IgD-negative memory B cell (primary cell): ENCODE measurements around the gene SPATA25. TPM values are rescaled to one million over a fixed set of nuclear protein-coding genes. Genes with fewer than 3 reads are reported as not detected.
"Not testable (repeated sequence)": the region's sequence is repeated elsewhere in the genome, so short reads cannot be mapped to it uniquely, and the experiment has no call there.

Experiments
- H3K27ac Mint-ChIP-seq, 3 donors: one replicate each; pipeline ENCODE4 v1.8.0; 2020 to 2022; ENCODE audit warnings: mild to moderate bottlenecking in 3 of 3, mixed read lengths in 3 of 3, moderate library complexity in 1 of 3
- H3K27me3 Mint-ChIP-seq: one replicate; pipeline ENCODE4 v1.8.0; 2021; ENCODE audit warnings: mixed read lengths
- H3K36me3 Mint-ChIP-seq: one replicate; pipeline ENCODE4 v1.8.0; 2020; ENCODE audit warnings: mild to moderate bottlenecking, mixed read lengths
- H3K4me1 Mint-ChIP-seq, 3 donors: one replicate each; pipeline ENCODE4 v1.8.0; 2020 to 2022; ENCODE audit warnings: mixed read lengths in 3 of 3, mild to moderate bottlenecking in 1 of 3
- H3K4me3 Mint-ChIP-seq, 4 donors: one replicate each; pipeline ENCODE4 v1.8.0; 2020 to 2022; ENCODE audit warnings: mild to moderate bottlenecking in 4 of 4, mixed read lengths in 4 of 4, moderate library complexity in 3 of 4
- H3K9me3 Mint-ChIP-seq, 3 donors: one replicate each; pipeline ENCODE4 v1.8.0; 2020 to 2021; ENCODE audit warnings: mixed read lengths in 3 of 3, mild to moderate bottlenecking in 1 of 3
- polyA plus RNA-seq: library from polyadenylated mRNA; unstranded; fragments of 300-500 nt; fragmentation: Illumina TruSeq; gene quantifications from one replicate; pipeline ENCODE4 v1.2.3, GENCODE V29; 2021

The SPATA25 gene
- polyA plus RNA-seq, 1 donor from 2014 or later = not detected

DNA sequence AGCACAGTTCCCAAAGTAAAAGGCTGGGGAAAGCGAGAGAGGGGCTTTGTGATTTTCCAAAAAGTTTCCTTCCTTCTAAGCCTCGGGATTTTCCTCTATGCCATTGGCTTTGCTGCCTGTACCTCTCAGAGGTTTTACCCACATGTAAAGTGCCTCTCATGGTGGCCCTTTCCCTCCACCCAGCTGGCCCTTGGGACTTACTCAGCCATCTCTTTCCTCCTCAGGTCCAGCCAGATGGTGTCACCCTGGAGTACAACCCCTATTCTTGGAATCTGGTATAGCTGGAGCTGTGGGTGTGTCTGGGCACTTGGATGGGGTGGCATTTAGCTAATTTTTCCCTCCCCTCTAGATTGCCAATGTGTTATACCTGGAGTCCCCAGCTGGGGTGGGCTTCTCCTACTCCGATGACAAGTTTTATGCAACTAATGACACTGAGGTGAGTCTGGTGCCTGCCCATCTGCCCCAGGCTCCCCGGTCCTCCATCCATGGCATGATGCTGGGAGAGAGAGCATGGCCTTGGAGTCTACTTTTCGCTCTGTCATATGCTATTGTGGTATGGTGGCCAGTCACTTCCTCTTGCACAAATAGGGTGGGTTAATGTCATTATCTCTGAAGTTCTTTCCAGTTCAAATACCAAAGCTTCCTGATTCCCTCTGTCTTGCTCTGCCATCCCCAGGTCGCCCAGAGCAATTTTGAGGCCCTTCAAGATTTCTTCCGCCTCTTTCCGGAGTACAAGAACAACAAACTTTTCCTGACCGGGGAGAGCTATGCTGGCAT lies 4.8 kb upstream of the SPATA25 start:
- H3K4me3 Mint-ChIP-seq = peak overlapping the region; percentile 93 to 100 (median 99)
- H3K9me3 Mint-ChIP-seq = no peaks in the 10 kb centered on the region
- peaks cover 23 to 27% (median 23%) of the 10 kb centered on the region in 3 donors for H3K4me1 Mint-ChIP-seq
- H3K36me3 Mint-ChIP-seq = peaks cover 2% of the 10 kb centered on the region
- H3K27me3 Mint-ChIP-seq = no peaks in the 10 kb centered on the region
- peak overlapping the region in 2 of 3 donors; percentile 86 to 96 for H3K27ac Mint-ChIP-seq

DNA sequence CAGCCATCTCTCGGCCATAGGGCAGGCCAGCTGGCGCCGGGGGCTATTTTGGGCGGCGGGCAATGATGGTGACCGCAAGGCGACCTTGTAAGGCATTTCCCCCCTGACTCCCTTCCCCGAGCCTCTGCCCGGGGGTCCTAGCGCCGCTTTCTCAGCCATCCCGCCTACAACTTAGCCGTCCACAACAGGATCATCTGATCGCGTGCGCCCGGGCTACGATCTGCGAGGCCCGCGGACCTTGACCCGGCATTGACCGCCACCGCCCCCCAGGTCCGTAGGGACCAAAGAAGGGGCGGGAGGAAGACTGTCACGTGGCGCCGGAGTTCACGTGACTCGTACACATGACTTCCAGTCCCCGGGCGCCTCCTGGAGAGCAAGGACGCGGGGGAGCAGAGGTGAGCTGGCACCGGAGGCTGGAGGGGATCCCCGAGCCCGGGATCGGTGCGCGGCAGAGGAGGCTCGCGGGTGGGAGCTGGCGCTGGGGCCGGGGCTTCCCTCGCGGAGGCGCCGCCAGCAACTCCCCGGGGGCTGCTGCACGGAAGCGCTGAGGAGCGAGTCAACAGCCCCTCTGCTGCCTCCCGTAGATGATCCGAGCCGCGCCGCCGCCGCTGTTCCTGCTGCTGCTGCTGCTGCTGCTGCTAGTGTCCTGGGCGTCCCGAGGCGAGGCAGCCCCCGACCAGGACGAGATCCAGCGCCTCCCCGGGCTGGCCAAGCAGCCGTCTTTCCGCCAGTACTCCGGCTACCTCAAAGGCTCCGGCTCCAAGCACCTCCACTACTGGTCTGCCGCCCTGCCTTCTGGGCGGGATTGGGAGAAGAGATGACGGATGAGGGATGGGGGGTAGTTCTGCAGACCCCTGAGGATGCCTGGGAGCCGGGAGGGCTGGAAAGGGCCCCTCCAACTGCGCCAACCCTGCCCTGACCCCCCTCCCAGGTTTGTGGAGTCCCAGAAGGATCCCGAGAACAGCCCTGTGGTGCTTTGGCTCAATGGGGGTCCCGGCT lies 3.9 kb upstream of the SPATA25 start, which contains the start of the genes CTSA and NEURL2:
Gene CTSA (plus strand): TSS at position 351 of the 999 bp plus-strand sequence. CDS start 234 bp downstream, at position 585.
Gene NEURL2 (minus strand): TSS at position 224 of the 999 bp plus-strand sequence. CDS start 217 bp downstream, at position 7.
- H3K27me3 Mint-ChIP-seq = no peaks in the 10 kb centered on the region
- peak within 1 kb of the TSS; percentile 93 to 100 (median 99) for H3K4me3 Mint-ChIP-seq
- no peaks in the 10 kb centered on the region for H3K9me3 Mint-ChIP-seq
- peaks cover 2% of the 10 kb centered on the region for H3K36me3 Mint-ChIP-seq
- H3K4me1 Mint-ChIP-seq = peaks cover 24 to 27% (median 27%) of the 10 kb centered on the region in 3 donors
- H3K27ac Mint-ChIP-seq = peak within 1 kb of the TSS; percentile 94 to 97 (median 96)

GRCh38 chr20:45890077-45890984 lies 2.9 kb upstream of the SPATA25 start:
- Mint-ChIP-seq H3K36me3 (peaks cover 2% of the 10 kb centered on the region), H3K9me3 (no peaks in the 10 kb centered on the region), H3K4me1 (peaks cover 25 to 27% (median 27%) of the 10 kb centered on the region in 3 donors), H3K27ac (peak overlapping the region; percentile 94 to 97 (median 96)), H3K27me3 (no peaks in the 10 kb centered on the region), H3K4me3 (peak overlapping the region; percentile 93 to 100 (median 99))

GRCh38 chr20:45888681-45889080 lies 1.3 kb upstream of the SPATA25 start:
- Mint-ChIP-seq H3K27me3 (no peaks in the 10 kb centered on the region), H3K4me3 (peak overlapping the region in 1 of 4 donors; percentile 5), H3K36me3 (peaks cover 2% of the 10 kb centered on the region), H3K27ac (peak overlapping the region in 2 of 3 donors; percentile 53 to 67), H3K9me3 (no peaks in the 10 kb centered on the region), H3K4me1 (peaks cover 22 to 27% (median 25%) of the 10 kb centered on the region in 3 donors)

- Mint-ChIP-seq H3K36me3 (peaks cover 2% of the 10 kb centered on the region), H3K4me3 (peak overlapping the region in 1 of 4 donors; percentile 5), H3K9me3 (no peaks in the 10 kb centered on the region), H3K27me3 (no peaks in the 10 kb centered on the region), H3K4me1 (peaks cover 14 to 27% (median 22%) of the 10 kb centered on the region in 3 donors), H3K27ac (no peak overlapping the region)
Observed at GRCh38 chr20:45886590-45887345, 654 bp downstream of the SPATA25 start.

GRCh38 chr20:45883100-45883469 lies 4.3 kb downstream of the SPATA25 start:
- Mint-ChIP-seq H3K27me3 (no peaks in the 10 kb centered on the region), H3K27ac (no peak overlapping the region), H3K4me1 (peaks cover 13 to 27% (median 20%) of the 10 kb centered on the region in 3 donors), H3K4me3 (peak overlapping the region in 2 of 4 donors; percentile 73 to 76), H3K36me3 (no peaks in the 10 kb centered on the region), H3K9me3 (no peaks in the 10 kb centered on the region)

GRCh38 chr20:45882469-45883099 lies 4.8 kb downstream of the SPATA25 start:
- Mint-ChIP-seq H3K4me3 (peak overlapping the region; percentile 67 to 76 (median 73)), H3K36me3 (no peaks in the 10 kb centered on the region)

DNA sequence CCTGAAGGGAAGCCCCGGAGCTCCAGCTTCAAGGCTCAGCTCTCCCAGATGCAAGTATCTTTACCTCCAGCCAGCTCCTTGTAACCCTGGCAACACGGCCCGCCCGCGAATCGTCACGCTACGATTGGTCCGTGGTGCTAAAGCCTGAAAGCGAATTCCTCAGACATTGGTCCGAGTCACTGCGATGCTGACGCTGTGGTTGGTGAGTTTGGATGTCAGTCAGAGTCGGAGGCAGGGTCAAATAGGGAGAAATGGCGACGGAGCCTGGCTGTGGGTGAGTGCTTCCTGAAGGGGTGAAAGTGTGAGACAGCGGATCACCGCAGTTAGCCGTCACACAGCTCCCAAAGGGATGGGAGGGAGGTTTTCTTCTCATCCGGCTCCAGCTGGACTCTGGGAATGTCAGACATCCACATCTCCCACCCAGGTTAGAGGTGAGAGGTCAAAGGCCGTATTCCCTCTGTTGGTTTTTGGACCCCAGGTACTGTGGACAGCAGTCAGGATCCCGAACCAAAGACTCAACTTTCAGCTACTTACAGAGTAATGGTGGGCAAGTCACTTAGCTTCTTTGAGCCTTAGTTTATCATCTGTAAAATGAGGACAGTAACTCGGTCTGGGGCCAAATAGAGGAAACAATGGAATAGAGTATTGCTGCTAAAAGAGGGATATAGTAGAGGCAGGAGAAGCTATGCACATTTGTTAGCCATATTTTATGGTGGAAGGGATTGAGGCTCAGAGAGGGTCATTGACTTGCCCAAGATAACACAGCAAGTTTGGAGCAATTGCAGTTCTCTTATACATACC lies 6.2 kb downstream of the SPATA25 start, which contains the start of gene ZSWIM1:
Gene ZSWIM1 (plus strand): TSS at position 240 of the 801 bp plus-strand sequence. CDS start 1,366 bp downstream, outside the sequence.
- peak within 1 kb of the TSS; percentile 68 to 96 (median 89) for H3K27ac Mint-ChIP-seq
- H3K4me1 Mint-ChIP-seq = peaks cover 13 to 25% (median 17%) of the 10 kb centered on the region in 3 donors
- H3K9me3 Mint-ChIP-seq = no peaks in the 10 kb centered on the region
- peak within 1 kb of the TSS; percentile 87 to 96 (median 92) for H3K4me3 Mint-ChIP-seq
- H3K27me3 Mint-ChIP-seq = no peaks in the 10 kb centered on the region
- H3K36me3 Mint-ChIP-seq = no peaks in the 10 kb centered on the region

More at GRCh38 chr20:45882469-45883099, 4.8 kb downstream of the SPATA25 start:
- no peaks in the 10 kb centered on the region for H3K27me3 Mint-ChIP-seq
- H3K9me3 Mint-ChIP-seq = no peaks in the 10 kb centered on the region
- peaks cover 13 to 26% (median 20%) of the 10 kb centered on the region in 3 donors for H3K4me1 Mint-ChIP-seq
- H3K27ac Mint-ChIP-seq = peak overlapping the region in 2 of 3 donors; percentile 46 to 68

DNA sequence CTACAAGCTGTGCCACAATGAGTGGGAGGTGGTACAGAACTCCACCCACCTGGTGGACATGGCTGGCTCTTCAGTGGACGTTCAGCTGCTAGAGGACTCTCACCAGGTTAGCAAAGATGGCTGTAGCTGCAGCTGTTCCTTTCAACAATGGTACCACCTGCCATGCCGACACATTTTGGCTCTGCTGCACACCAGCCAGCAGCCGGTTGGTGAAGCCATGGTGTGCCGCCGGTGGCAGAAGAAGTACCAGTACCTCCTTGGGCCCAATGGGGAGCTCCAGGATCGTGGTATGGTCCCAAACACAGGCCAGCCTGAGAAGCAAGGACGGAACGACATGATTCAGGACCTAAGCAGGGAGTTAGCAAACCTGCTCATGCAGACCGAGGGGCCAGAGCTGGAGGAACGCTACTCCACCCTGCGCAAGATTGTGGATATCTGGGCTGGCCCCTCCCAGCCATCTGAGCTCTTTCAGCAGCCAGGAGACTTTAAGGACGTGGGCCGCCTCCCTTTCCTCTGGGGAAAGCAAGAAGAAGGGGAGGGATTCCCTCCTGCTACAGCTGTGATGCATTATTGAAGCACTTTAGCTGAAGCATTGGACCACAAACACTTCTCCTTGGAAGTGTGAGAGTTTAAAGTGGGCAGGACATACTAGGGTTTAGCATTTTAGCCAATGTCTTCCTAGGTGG lies 9.2 kb downstream of the SPATA25 start:
- peaks cover 13 to 20% (median 17%) of the 10 kb centered on the region in 3 donors for H3K4me1 Mint-ChIP-seq
- no peaks in the 10 kb centered on the region for H3K27me3 Mint-ChIP-seq
- H3K36me3 Mint-ChIP-seq = no peaks in the 10 kb centered on the region
- no peaks in the 10 kb centered on the region for H3K9me3 Mint-ChIP-seq
- no peak overlapping the region for H3K27ac Mint-ChIP-seq
- H3K4me3 Mint-ChIP-seq = no peak overlapping the region

DNA sequence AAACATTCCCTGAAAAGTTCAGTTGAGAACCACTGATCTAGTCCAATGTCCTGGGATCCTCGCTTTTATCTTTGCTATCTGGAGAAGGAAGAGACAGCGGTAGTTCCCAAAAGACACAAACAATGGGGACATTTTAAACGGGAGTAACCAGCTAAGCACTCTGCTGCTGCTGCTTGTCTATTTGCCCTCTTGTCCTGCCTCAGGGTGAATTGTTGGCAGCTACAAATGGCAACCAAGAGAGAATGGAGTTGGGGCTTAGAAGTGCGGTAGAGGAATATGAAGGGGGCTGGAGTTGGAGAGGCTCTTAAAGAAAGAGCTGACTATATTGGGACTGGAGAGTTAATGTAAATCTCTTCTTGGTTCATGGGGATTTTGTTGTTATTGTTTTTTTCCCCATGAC lies 12.8 kb downstream of the SPATA25 start:
- Mint-ChIP-seq H3K4me1 (no peaks in the 10 kb centered on the region), H3K4me3 (no peak overlapping the region), H3K9me3 (no peaks in the 10 kb centered on the region), H3K36me3 (peaks cover 2% of the 10 kb centered on the region), H3K27ac (no peak overlapping the region), H3K27me3 (no peaks in the 10 kb centered on the region)

DNA sequence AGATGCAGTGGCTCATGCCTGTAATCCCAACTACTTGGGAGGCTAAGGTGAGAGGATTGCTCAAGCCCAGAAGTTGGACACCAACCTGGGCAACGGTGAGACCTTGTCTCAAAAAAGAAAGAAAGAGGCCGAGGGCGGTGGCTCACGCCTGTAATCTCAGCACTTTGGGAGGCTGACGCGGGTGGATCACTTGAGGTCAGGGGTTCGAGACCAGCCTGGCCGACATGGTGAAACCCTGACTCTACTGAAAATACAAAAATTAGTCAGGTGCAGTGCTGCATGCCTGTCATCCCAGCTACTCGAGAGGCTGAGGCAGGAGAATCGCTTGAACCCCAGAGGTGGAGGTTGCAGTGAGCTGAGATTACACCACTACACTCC lies 13.3 kb downstream of the SPATA25 start:
- H3K4me1 Mint-ChIP-seq, H3K27ac Mint-ChIP-seq, H3K4me3 Mint-ChIP-seq, H3K27me3 Mint-ChIP-seq, H3K36me3 Mint-ChIP-seq, H3K9me3 Mint-ChIP-seq: not testable (repeated sequence)
